MM.1S (cell line): ENCODE measurements around the gene CANT1.

Experiments used
- EZH2 ChIP-seq: fragments of 300-600 bp; sonication (generic); optimal IDR thresholded peaks from 2 replicates; pipeline ENCODE3; 2017; ENCODE audit warnings: low read depth, mild to moderate bottlenecking, antibody characterized with exemption, low read length, mixed read lengths
- EZH2phosphoT487 ChIP-seq: fragments of 300-600 bp; sonication (generic); IDR thresholded peaks from 2 replicates; pipeline ENCODE4 v1.6.1; 2018; ENCODE audit warnings: antibody characterized with exemption, low read length
- TF ChIP-seq, protein P1 (sequence below): fragments of 300-600 bp; sonication (generic); IDR thresholded peaks from 2 replicates; pipeline ENCODE4 v1.5.1; 2016; ENCODE audit warnings: antibody characterized with exemption, low read length, mixed read lengths

DNA sequence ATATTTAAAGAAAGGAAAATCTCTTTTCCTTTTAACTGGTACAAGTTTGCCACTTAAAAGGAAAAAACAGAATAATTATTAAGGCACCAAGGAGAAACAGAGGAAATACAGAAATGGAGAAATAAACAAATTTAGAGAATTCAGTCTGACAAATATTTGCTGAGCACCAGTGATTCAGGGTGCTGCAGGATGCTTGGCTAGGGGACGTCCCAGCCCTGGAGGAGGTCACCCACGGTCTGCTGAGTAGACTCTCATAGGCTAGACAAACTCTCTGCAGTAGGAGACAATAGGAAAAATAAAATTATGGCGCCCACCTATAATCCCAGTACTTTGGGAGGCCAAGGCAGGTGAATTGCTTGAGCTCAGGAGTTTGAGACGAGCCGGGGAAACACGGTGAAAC, 30.3 kb upstream of the CANT1 start:
- TF ChIP-seq, protein P1, sequence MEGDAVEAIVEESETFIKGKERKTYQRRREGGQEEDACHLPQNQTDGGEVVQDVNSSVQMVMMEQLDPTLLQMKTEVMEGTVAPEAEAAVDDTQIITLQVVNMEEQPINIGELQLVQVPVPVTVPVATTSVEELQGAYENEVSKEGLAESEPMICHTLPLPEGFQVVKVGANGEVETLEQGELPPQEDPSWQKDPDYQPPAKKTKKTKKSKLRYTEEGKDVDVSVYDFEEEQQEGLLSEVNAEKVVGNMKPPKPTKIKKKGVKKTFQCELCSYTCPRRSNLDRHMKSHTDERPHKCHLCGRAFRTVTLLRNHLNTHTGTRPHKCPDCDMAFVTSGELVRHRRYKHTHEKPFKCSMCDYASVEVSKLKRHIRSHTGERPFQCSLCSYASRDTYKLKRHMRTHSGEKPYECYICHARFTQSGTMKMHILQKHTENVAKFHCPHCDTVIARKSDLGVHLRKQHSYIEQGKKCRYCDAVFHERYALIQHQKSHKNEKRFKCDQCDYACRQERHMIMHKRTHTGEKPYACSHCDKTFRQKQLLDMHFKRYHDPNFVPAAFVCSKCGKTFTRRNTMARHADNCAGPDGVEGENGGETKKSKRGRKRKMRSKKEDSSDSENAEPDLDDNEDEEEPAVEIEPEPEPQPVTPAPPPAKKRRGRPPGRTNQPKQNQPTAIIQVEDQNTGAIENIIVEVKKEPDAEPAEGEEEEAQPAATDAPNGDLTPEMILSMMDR = no peak
- no peak for TF ChIP-seq EZH2
- TF ChIP-seq EZH2phosphoT487 = no peak
